SK-N-SH treated with all-trans-retinoic acid at 6 μM for 48 hours (cell line): Measurements from ENCODE around the gene LCP1.

ENCODE experiments used
- BACH2 ChIP-seq: fragments of 250-450 bp; sonication (Bioruptor Pico); IDR thresholded peaks from 2 replicates; pipeline ENCODE4 v1.9.0; 2021; ENCODE audit warnings: mild to moderate bottlenecking, borderline replicate concordance
- CREB5 ChIP-seq: fragments of 250-450 bp; sonication (Bioruptor Pico); IDR thresholded peaks from 2 replicates; pipeline ENCODE4 v1.5.1; 2020; ENCODE audit warnings: low read depth, mild to moderate bottlenecking, moderate library complexity
- CSRNP3 ChIP-seq: fragments of 250-450 bp; sonication (Bioruptor Pico); IDR thresholded peaks from 2 replicates; pipeline ENCODE4 v1.5.1; 2021; ENCODE audit warnings: mild to moderate bottlenecking, moderate library complexity
- GLIS3 ChIP-seq: fragments of 250-450 bp; sonication (Bioruptor Pico); IDR thresholded peaks from 2 replicates; pipeline ENCODE4 v1.5.0; 2020; ENCODE audit warnings: mild to moderate bottlenecking, moderate library complexity
- ISL1 ChIP-seq: fragments of 250-450 bp; sonication (Bioruptor Pico); IDR thresholded peaks from 2 replicates; pipeline ENCODE4 v2.1.2; 2022; ENCODE audit warnings: mild to moderate bottlenecking, moderate library complexity
- PATZ1 ChIP-seq: fragments of 250-450 bp; sonication (Bioruptor Pico); IDR thresholded peaks from 2 replicates; pipeline ENCODE4 v1.8.0; 2020; ENCODE audit warnings: mild to moderate bottlenecking, moderate library complexity, borderline replicate concordance
- RARB ChIP-seq: fragments of 250-450 bp; sonication (Bioruptor Pico); IDR thresholded peaks from 2 replicates; pipeline ENCODE4 v1.8.0; 2021; ENCODE audit warnings: mild to moderate bottlenecking, moderate library complexity
- TCF4 ChIP-seq: fragments of 250-450 bp; sonication (Bioruptor Pico); IDR thresholded peaks from 2 replicates; pipeline ENCODE4 v1.8.0; 2021; ENCODE audit warnings: mild to moderate bottlenecking, moderate library complexity, borderline replicate concordance
- ZFP3 ChIP-seq: fragments of 250-450 bp; sonication (Bioruptor Pico); IDR thresholded peaks from 2 replicates; pipeline ENCODE4 v1.5.0; 2020; ENCODE audit warnings: mild to moderate bottlenecking, moderate library complexity

GRCh38 chr13:46129124-46129523, 52.9 kb downstream of the LCP1 start:
- TF ChIP-seq RARB (CRISPR knock-in tag) (no peak), CSRNP3 (CRISPR knock-in tag) (no peak), TCF4 (no peak), PATZ1 (CRISPR knock-in tag) (no peak), BACH2 (no peak), ISL1 (CRISPR knock-in tag) (no peak), GLIS3 (no peak), CREB5 (CRISPR knock-in tag) (no peak), ZFP3 (CRISPR knock-in tag) (no peak)
